Muscle layer of duodenum (tissue), 2 donors: ENCODE results near the gene GDPD5.

Experiments
- H3K27ac ChIP-seq: one replicate; pipeline ENCODE4 v1.7.0; 2013; ENCODE audit warnings: mild to moderate bottlenecking, low read length
- H3K27me3 ChIP-seq: one replicate; pipeline ENCODE4 v1.7.0; 2013; ENCODE audit warnings: low read depth, mild to moderate bottlenecking, control low read depth, low read length
- H3K36me3 ChIP-seq, 2 donors: one replicate each; pipeline ENCODE4 v1.7.0; 2013; ENCODE audit warnings: low read length in 2 of 2, control low read depth in 1 of 2, mild to moderate bottlenecking in 1 of 2; ENCODE audit not compliant: insufficient read depth in 2 of 2, control insufficient read depth in 1 of 2
- H3K4me1 ChIP-seq, 2 donors: one replicate each; pipeline ENCODE4 v1.7.0; 2013; ENCODE audit warnings: low read length in 2 of 2, mild to moderate bottlenecking in 2 of 2, control low read depth in 1 of 2, moderate library complexity in 1 of 2; ENCODE audit not compliant: insufficient read depth in 2 of 2, control insufficient read depth in 1 of 2
- H3K4me3 ChIP-seq, 2 donors: one replicate each; pipeline ENCODE4 v1.7.0; 2013; ENCODE audit warnings: low read length in 2 of 2, low read depth in 1 of 2, mild to moderate bottlenecking in 1 of 2
- H3K9me3 ChIP-seq, 2 donors: one replicate each; pipeline ENCODE4 v1.7.0; 2013; ENCODE audit warnings: low read length in 2 of 2, control low read depth in 1 of 2, mild to moderate bottlenecking in 1 of 2; ENCODE audit not compliant: control insufficient read depth in 1 of 2
- donor health status: healthy.

GDPD5 gene

GRCh38 chr11:75541193-75542087 lies 15.7 kb upstream of the GDPD5 start:
- Histone ChIP-seq H3K36me3 (no peaks in the 10 kb centered on the region), H3K27ac (no peak overlapping the region), H3K27me3 (no peaks in the 10 kb centered on the region), H3K9me3 (no peaks in the 10 kb centered on the region), H3K4me1 (no peaks in the 10 kb centered on the region), H3K4me3 (no peak overlapping the region)

- Histone ChIP-seq H3K4me1 (no peaks in the 10 kb centered on the region), H3K27ac (no peak overlapping the region), H3K9me3 (no peaks in the 10 kb centered on the region), H3K4me3 (no peak overlapping the region), H3K36me3 (no peaks in the 10 kb centered on the region), H3K27me3 (no peaks in the 10 kb centered on the region)
These were observed 14.0 kb upstream of the GDPD5 start for GRCh38 chr11:75539459-75540334.

- no peaks in the 10 kb centered on the region for H3K4me1 ChIP-seq
- no peaks in the 10 kb centered on the region for H3K9me3 ChIP-seq
- no peaks in the 10 kb centered on the region for H3K36me3 ChIP-seq
- no peak overlapping the region for H3K4me3 ChIP-seq
- H3K27me3 ChIP-seq = no peaks in the 10 kb centered on the region
- no peak overlapping the region for H3K27ac ChIP-seq
These were observed 12.6 kb upstream of the GDPD5 start for GRCh38 chr11:75538150-75538942.

GRCh38 chr11:75537740-75538139 lies 12.0 kb upstream of the GDPD5 start:
- Histone ChIP-seq H3K4me1 (no peaks in the 10 kb centered on the region), H3K36me3 (no peaks in the 10 kb centered on the region), H3K27me3 (no peaks in the 10 kb centered on the region), H3K4me3 (no peak overlapping the region), H3K9me3 (no peaks in the 10 kb centered on the region), H3K27ac (no peak overlapping the region)

- Histone ChIP-seq H3K36me3 (no peaks in the 10 kb centered on the region), H3K9me3 (no peaks in the 10 kb centered on the region), H3K4me1 (no peaks in the 10 kb centered on the region), H3K4me3 (no peak overlapping the region), H3K27me3 (no peaks in the 10 kb centered on the region), H3K27ac (no peak overlapping the region)
These were observed 11.3 kb upstream of the GDPD5 start for GRCh38 chr11:75536786-75537641.

- H3K4me1 ChIP-seq = no peaks in the 10 kb centered on the region
- no peaks in the 10 kb centered on the region for H3K27me3 ChIP-seq
- no peaks in the 10 kb centered on the region for H3K9me3 ChIP-seq
- H3K4me3 ChIP-seq = no peak overlapping the region
- H3K36me3 ChIP-seq = no peaks in the 10 kb centered on the region
- no peak overlapping the region for H3K27ac ChIP-seq
These were observed 9.3 kb upstream of the GDPD5 start for GRCh38 chr11:75535071-75535470.

GRCh38 chr11:75534259-75535069 lies 8.7 kb upstream of the GDPD5 start:
- Histone ChIP-seq H3K4me1 (no peaks in the 10 kb centered on the region), H3K4me3 (no peak overlapping the region), H3K27me3 (no peaks in the 10 kb centered on the region), H3K27ac (no peak overlapping the region), H3K36me3 (no peaks in the 10 kb centered on the region), H3K9me3 (no peaks in the 10 kb centered on the region)

GRCh38 chr11:75533896-75534258 lies 8.1 kb upstream of the GDPD5 start:
- no peaks in the 10 kb centered on the region for H3K27me3 ChIP-seq
- no peaks in the 10 kb centered on the region for H3K36me3 ChIP-seq
- no peak overlapping the region for H3K27ac ChIP-seq
- H3K4me3 ChIP-seq = no peak overlapping the region
- no peaks in the 10 kb centered on the region for H3K9me3 ChIP-seq
- H3K4me1 ChIP-seq = no peaks in the 10 kb centered on the region

GRCh38 chr11:75532200-75533048 lies 6.7 kb upstream of the GDPD5 start:
- no peaks in the 10 kb centered on the region for H3K27me3 ChIP-seq
- no peak overlapping the region for H3K4me3 ChIP-seq

More at GRCh38 chr11:75532200-75533048, 6.7 kb upstream of the GDPD5 start:
- Histone ChIP-seq H3K4me1 (no peaks in the 10 kb centered on the region), H3K36me3 (no peaks in the 10 kb centered on the region), H3K27ac (no peak overlapping the region), H3K9me3 (no peaks in the 10 kb centered on the region)
